GM19468 (cell line): ENCODE measurements around the gene MPHOSPH9.

Experiments
- ATAC-seq: cut with Tn5 transposase; IDR thresholded peaks from one replicate; pipeline ENCODE4 v1.9.1; 2021; ENCODE audit warnings: mild to moderate bottlenecking, moderate library complexity, moderate number of reproducible peaks; ENCODE audit not compliant: unreplicated experiment; ENCODE audit errors: extremely low read depth

MPHOSPH9 gene

GRCh38 chr12:123150744-123151456 lies 82.0 kb downstream of the MPHOSPH9 start, which contains the start of gene PITPNM2:
PITPNM2 (minus strand) TSS chr12:123151090; CDS start chr12:123034590, 116,500 bp downstream.
- no peak for ATAC-seq

- no peak for ATAC-seq
These were observed 82.6 kb downstream of the MPHOSPH9 start for GRCh38 chr12:123150275-123150743.

- ATAC-seq = no peak
These were observed 83.3 kb downstream of the MPHOSPH9 start for GRCh38 chr12:123149501-123150274.

- ATAC-seq = no peak
These were observed 83.9 kb downstream of the MPHOSPH9 start for GRCh38 chr12:123149088-123149487.

GRCh38 chr12:123148655-123149054 lies 84.3 kb downstream of the MPHOSPH9 start:
- no peak for ATAC-seq

- no peak for ATAC-seq
These were observed 84.7 kb downstream of the MPHOSPH9 start for GRCh38 chr12:123148223-123148622.

- ATAC-seq = no peak
These were observed 87.7 kb downstream of the MPHOSPH9 start for GRCh38 chr12:123145211-123145610.

- ATAC-seq = no peak
These were observed 89.0 kb downstream of the MPHOSPH9 start for GRCh38 chr12:123143736-123144461.

GRCh38 chr12:123142921-123143735 lies 89.8 kb downstream of the MPHOSPH9 start:
- no peak for ATAC-seq

GRCh38 chr12:123142518-123142840 lies 90.5 kb downstream of the MPHOSPH9 start:
- ATAC-seq = no peak

GRCh38 chr12:123141615-123142517 lies 91.1 kb downstream of the MPHOSPH9 start:
- no peak for ATAC-seq

GRCh38 chr12:123140676-123141614 lies 92.0 kb downstream of the MPHOSPH9 start:
- no peak for ATAC-seq

- no peak for ATAC-seq
These were observed 92.8 kb downstream of the MPHOSPH9 start for GRCh38 chr12:123139926-123140675.

GRCh38 chr12:123135688-123136087 lies 97.3 kb downstream of the MPHOSPH9 start:
- ATAC-seq = no peak

- no peak for ATAC-seq
These were observed 98.1 kb downstream of the MPHOSPH9 start for GRCh38 chr12:123134826-123135225.

GRCh38 chr12:123134271-123134671 lies 98.7 kb downstream of the MPHOSPH9 start:
- ATAC-seq = no peak

- ATAC-seq = no peak
These were observed 99.2 kb downstream of the MPHOSPH9 start for GRCh38 chr12:123133701-123134100.
